ENCODE results near the gene HS1BP3. TPM values are rescaled to one million over a fixed set of nuclear protein-coding genes. Genes with fewer than 3 reads are reported as not detected.
A peak's percentile ranks its signal among the peaks of the same experiment; 100 is the strongest.

The HS1BP3 gene
- total and polyA plus RNA-seq, 2 of the 4 experiments (the other 2 are of a cell fraction): 9.0 to 14.8 TPM

- Histone ChIP-seq H3K4me1 (ENCODE audit: control insufficient read depth, insufficient read depth, low read length) (peaks cover 36% of the 10 kb centered on the region), H3K18ac (ENCODE audit: low read depth, low read length) (peak overlapping the region; percentile 55; the same call in 1 of the 2 replicates), H4K20me1 (ENCODE audit: insufficient read depth, low read length) (no peaks in the 10 kb centered on the region), H4K5ac (ENCODE audit: low read depth, low read length) (peak overlapping the region; percentile 19; the same call in 1 of the 2 replicates), H3K14ac (replicated peaks; ENCODE audit: low read depth, low read length) (peak overlapping the region; percentile 86), H3K9me1 (ENCODE audit: insufficient read depth, low read length) (peaks cover 43% of the 10 kb centered on the region), H3K27me3 (ENCODE audit: control insufficient read depth, insufficient read depth, low read length) (no peaks in the 10 kb centered on the region), H3K4me3 (ENCODE audit: insufficient read depth, low read depth, low read length) (no peak overlapping the region), H2BK20ac (ENCODE audit: low read depth, low read length) (peak overlapping the region; percentile 97), H3K56ac (ENCODE audit: extremely low read depth, insufficient read depth, low read length) (no peak overlapping the region), H4K91ac (ENCODE audit: insufficient read depth, low read depth, low read length) (peak overlapping the region; percentile 84), H2BK15ac (ENCODE audit: low read depth, low read length) (peak overlapping the region; percentile 91), H2BK120ac (ENCODE audit: low read depth, low read length) (peak overlapping the region; percentile 100), H3K4ac (ENCODE audit: low read depth, low read length) (peak overlapping the region; percentile 99), H4K8ac (ENCODE audit: low read depth in 2 of 2, low read length in 2 of 2) (peak overlapping the region; percentile 23 to 76), H2AK5ac (ENCODE audit: low read depth, low read length) (peak overlapping the region; percentile 93), H2AK9ac (replicated peaks; ENCODE audit: low read depth, low read length, poor library complexity) (peak overlapping the region; percentile 70), H3K9me3 (ENCODE audit: control insufficient read depth, insufficient read depth, low read length) (no peaks in the 10 kb centered on the region), H3K9ac (ENCODE audit: low read depth, low read length) (no peak overlapping the region), H3K36me3 (ENCODE audit: control insufficient read depth, insufficient read depth, low read length) (no peaks in the 10 kb centered on the region), H3K27ac (ENCODE audit: insufficient read depth, low read length) (no peak overlapping the region; the same call in 1 of the 2 replicates), H2AFZ (replicated peaks; ENCODE audit: low read length, poor library complexity) (peak overlapping the region; percentile 81), H2BK5ac (ENCODE audit: low read depth, low read length, poor library complexity, severe bottlenecking) (peak overlapping the region; percentile 28), H3K4me2 (ENCODE audit: low read depth, low read length) (no peak overlapping the region), H3K23ac (ENCODE audit: low read depth, low read length) (peak overlapping the region; percentile 85; the same call in 1 of the 2 replicates), H3K79me1 (ENCODE audit: low read depth in 1 of 2, low read length in 2 of 2) (peaks cover 0 to 7% of the 10 kb centered on the region in 2 experiments; a peak in 1 of 4 replicates)
- in situ Hi-C loops (cut with MboI; ENCODE audit: low sequenced_read_pairs): no loop called here
- DNase-seq: peak; percentile 60
- dilution Hi-C loops (cut with HindIII; ENCODE audit: low sequenced_read_pairs, unreplicated experiment): no loop called here
- intact Hi-C loops (cut with micrococcal nuclease): no loop called here
- TF ChIP-seq BHLHE40 (IDR thresholded peaks at IDR 0.05; ENCODE audit: low read depth, low read length) (no peak), MAFK (IDR thresholded peaks at IDR 0.05; ENCODE audit: low read depth, low read length) (peak; percentile 21; the same call in 1 of the 2 replicates), MXI1 (IDR thresholded peaks at IDR 0.05; ENCODE audit: borderline replicate concordance, low read depth, low read length) (no peak), CEBPB (IDR thresholded peaks at IDR 0.05; ENCODE audit: low read depth, low read length) (0 out of 2 replicates have a peak, but pooled peaks have one; percentile 10)
- POLR2A ChIA-PET (ENCODE audit: unreplicated experiment): interaction anchor here (0.6 to 2.4 kb wide), 2 partner anchors 149 to 151 kb away, joined by 8 to 10 read pairs; partner anchors contain the start of gene RHOB
- no TSS peak for BruUV-seq (replicated peaks)
- CTCF ChIA-PET: interaction anchor here (0.8 to 2.0 kb wide), 4 partner anchors 22 to 89 kb away, joined by 3 to 6 read pairs (median 4); no protein-coding TSS in a partner anchor
- ATAC-seq (ENCODE audit: low read depth): no peak
- WGBS, 2 experiments (ENCODE audit: extremely low coverage in 2 of 2, insufficient read length in 1 of 2): 40% methylated on average over 1 of the region's 14 CpGs; no CpG with 5 or more reads in 1 of the 2 experiments
Observed at GRCh38 chr2:20595439-20596192, 55.3 kb downstream of the HS1BP3 start.
